ENCODE results near the gene FAM20C.

FAM20C gene

DNA sequence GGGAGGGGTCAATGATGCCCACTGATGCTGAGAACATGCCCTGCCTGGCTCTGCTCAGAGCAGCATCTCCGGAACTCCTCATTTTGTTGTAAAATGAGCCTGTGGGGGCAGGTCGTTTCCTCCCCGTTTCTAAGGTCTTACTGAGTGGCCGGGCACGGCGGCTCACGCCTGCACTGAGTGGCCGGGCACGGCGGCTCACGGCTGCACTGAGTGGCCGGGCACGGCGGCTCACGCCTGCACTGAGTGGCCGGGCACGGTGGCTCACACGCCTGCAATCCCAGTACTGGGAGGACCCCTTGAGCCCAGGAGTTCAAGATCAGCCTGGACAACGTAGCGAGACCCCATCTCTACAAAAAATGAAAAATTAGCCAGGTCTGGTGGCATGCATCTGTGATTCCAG, 58.6 kb downstream of the FAM20C start:
- DNase-seq (ENCODE audit: low read depth) = no peak
- TF ChIP-seq, protein P1, sequence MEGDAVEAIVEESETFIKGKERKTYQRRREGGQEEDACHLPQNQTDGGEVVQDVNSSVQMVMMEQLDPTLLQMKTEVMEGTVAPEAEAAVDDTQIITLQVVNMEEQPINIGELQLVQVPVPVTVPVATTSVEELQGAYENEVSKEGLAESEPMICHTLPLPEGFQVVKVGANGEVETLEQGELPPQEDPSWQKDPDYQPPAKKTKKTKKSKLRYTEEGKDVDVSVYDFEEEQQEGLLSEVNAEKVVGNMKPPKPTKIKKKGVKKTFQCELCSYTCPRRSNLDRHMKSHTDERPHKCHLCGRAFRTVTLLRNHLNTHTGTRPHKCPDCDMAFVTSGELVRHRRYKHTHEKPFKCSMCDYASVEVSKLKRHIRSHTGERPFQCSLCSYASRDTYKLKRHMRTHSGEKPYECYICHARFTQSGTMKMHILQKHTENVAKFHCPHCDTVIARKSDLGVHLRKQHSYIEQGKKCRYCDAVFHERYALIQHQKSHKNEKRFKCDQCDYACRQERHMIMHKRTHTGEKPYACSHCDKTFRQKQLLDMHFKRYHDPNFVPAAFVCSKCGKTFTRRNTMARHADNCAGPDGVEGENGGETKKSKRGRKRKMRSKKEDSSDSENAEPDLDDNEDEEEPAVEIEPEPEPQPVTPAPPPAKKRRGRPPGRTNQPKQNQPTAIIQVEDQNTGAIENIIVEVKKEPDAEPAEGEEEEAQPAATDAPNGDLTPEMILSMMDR (conservative IDR thresholded peaks at IDR 0.05; ENCODE audit: low read length) = no peak

DNA sequence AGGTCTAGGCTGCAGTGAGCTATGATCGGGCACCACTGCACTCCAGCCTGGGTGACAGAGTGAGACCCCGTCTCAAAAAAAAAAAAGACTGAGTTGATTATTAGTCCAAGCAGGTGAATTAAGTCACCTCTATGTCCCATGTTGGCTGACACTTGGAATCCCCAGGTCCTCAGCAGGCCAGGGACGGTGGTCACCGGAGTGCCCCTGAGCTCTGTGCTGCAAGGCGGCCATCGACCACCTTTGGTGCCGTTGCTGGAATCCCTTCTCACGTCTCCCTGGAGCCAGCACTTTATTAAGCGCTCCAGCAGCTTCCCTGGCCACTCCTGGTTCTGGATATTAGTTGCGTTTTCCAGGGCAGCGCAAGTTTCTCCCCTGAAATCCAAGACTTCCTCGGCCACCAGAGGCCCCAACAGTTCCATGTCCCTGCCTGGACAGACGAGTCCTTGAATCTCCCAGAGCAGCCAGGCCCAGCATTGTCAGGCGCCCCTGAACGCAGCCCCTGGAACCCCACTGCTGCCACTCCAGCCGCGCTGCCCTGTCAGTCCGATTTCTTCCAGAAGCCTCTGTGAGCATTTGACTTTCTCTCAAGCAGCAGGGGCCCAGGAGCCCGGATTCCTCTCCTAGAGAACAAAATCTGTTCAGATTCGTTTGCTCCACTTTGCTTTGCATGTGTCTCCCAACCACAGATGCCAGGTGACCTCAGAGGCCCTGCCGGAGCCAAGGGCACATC, 59.2 kb downstream of the FAM20C start:
- H3K4me3 ChIP-seq (ENCODE audit: low read length) = no peak overlapping the region
- no peak for DNase-seq (ENCODE audit: low read depth)
- TF ChIP-seq, protein P1 (conservative IDR thresholded peaks at IDR 0.05; ENCODE audit: low read length) = no peak

More for the DNA sequence above, 58.6 kb downstream of the FAM20C start:
- H3K4me3 ChIP-seq (ENCODE audit: low read length) = no peak overlapping the region

DNA sequence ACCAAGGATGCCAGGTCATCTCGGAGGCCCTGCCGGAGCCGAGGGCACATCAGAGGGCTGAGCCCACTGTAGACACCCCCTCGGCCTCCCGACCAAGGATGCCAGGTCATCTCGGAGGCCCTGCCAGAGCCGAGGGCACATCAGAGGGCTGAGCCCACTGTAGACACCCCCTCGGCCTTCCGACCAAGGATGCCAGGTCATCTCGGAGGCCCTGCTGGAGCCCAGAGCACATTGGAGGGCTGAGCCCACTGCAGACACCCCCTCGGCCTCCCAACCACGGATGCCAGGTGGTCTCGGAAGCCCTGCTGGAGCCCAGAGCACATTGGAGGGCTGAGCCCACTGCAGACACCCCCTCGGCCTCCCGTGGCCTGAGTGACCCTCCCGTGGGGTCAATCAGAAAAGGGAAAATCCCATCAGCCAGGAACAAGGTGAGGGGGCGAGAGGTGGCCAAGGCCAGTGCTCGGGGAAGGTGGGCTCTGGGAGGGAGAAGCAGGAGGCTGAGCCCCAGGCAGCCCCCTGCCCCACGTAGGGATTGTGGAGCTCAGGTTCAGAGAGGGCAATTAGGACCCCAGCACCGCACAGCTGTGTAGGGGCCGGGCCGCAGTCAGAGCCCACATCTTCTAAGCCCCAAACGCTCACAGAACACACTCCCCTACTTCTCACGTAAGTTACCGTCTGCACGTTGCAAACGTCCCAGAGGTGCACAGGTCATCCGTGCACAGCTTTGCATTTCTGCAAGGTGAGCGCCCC, 60.0 kb downstream of the FAM20C start:
- H3K4me3 ChIP-seq (ENCODE audit: low read length) = no peak overlapping the region
- TF ChIP-seq, protein P1 (conservative IDR thresholded peaks at IDR 0.05; ENCODE audit: low read length) = no peak
- no peak for DNase-seq (ENCODE audit: low read depth)

DNA sequence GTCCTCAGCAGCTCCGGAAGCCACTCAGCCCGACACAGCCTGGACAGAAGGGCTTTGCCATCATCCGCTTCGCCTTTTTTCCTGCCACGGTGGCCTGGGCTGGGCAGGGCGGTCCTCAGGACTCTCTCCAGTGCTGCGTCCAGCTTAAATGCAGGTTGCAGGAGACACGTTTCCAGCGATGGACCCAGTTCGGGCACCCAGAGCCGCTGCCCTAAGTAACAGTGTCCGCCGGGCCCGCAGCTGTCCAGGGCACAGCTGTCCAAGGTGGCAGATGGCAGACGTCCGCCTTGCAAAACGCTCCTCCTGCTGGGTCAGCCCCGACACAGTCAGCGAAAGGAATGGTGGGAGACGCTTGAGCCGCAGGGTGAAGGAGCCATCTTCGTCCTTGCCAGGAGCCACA, 60.6 kb downstream of the FAM20C start:
- no peak for DNase-seq (ENCODE audit: low read depth)
- H3K4me3 ChIP-seq (ENCODE audit: low read length) = no peak overlapping the region
- TF ChIP-seq, protein P1 (conservative IDR thresholded peaks at IDR 0.05; ENCODE audit: low read length) = no peak

DNA sequence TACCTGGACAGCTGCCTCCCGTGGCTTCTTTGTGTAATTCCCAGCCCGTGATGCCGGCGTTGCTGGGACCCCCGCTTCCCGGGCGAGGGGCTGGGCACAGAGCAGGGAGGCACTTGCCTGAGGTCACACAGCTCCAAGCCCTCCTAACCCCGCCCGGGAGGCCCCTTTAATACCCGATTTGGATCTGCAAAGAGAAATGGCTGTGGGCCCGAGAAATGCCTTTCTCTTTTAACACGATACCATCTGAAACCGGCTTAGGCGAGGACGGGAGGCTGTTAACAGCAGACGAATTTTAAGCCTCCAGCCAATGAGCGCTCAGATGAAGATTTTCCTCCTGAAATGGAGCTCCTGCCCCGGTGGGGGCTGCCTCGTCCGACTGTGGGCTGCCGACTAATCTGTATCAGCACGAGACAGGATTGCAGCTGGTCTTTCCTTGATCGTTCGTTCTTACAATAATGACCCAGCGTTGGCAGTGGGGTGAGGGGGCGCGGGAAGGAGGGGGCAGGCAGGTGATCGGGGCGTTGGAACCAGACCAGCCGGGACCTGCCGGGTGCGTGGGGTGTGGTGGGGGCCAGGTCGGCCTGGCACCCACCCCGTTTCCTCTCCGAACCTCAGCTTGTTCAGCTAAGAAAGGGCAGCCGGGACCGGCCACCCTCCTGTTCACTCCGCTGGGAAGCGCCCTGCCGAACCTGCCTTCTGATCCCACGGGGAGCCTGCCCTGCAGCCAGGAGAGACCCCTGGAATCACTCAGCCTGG, 61.4 kb downstream of the FAM20C start:
- no peak overlapping the region for H3K4me3 ChIP-seq (ENCODE audit: low read length)
- TF ChIP-seq, protein P1 (conservative IDR thresholded peaks at IDR 0.05; ENCODE audit: low read length) = no peak
- DNase-seq (ENCODE audit: low read depth) = no peak

DNA sequence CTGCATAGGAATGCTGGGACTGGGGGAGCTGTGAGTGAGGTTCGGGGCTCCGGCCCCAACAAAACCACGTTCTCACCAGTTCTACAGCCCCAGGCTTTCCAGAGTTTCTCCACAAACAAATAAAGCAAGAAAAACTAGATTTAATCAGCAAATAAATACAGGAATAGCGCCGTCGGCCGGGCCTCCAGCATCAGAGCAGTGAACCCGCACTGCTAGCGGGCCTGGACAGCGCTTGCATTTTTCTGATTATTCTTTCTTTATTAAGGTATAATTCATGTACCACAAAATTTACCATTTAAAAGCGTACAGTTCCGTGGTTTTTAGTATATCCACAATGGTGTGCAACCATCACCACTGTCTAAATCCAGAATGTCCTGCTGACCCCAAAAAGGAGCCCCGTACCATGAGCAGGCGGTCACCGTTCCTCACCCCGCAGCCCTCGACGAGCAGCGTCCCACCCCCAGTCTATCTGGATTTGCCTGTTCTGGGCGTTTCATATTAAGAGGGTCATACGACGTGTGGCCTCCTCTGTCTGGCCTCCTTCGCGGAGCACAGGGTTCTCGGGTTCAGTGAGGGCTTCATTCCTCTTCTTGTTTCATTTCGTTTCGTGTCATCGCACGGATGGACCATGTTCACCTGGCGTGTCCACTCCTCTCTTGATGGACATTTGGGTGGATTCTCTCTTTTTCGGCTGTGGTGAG, 62.1 kb downstream of the FAM20C start:
- H3K4me3 ChIP-seq (ENCODE audit: low read length) = no peak overlapping the region
- TF ChIP-seq, protein P1 (conservative IDR thresholded peaks at IDR 0.05; ENCODE audit: low read length) = no peak
- no peak for DNase-seq (ENCODE audit: low read depth)
